T-helper 9 cell (primary cell): Measurements from ENCODE around the gene PRR3.
A peak's percentile ranks its signal among the peaks of the same experiment; 100 is the strongest.

Experiments
- DNase-seq: peaks from one replicate; pipeline ENCODE4 v3.0.0-alpha.2; 2020

Gene PRR3

DNA sequence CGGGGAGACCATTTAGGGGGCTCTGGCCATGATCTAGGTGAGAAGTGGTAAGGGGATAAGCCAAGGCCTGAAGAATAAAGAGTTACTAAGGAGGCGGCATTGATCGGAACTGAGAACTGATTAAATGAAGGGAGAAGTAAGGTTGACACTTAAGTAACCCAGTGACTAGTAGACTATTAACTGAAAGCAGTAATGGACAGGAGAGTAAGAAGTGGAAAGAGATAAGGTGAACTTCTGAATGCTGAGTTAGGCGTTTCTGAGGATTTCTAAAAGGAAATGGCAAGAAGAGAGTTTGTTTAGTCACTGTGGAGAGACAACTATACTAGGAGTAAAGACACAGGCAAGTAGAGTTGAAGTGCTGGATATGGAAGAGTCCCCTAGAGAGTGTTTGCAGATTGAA lies 16.0 kb downstream of the PRR3 start:
- DNase-seq, result no peak

DNA sequence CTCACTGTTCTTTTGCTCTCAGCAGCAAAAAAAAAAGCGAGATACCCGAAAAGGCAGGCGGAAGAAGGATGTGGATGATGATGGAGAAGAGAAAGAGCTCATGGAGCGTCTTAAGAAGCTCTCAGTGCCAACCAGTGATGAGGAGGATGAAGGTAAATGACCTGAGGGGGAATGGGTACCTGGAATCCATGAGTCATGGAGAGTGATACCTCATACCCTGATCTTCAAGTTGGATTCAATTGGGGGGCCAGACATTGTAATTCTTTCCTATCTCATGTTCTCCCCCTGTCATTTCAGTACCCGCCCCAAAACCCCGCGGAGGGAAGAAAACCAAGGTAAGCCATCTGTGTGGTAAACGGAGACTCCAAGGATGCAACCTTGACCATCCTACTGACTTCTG lies 21.0 kb downstream of the PRR3 start:
- DNase-seq, result no peak

DNA sequence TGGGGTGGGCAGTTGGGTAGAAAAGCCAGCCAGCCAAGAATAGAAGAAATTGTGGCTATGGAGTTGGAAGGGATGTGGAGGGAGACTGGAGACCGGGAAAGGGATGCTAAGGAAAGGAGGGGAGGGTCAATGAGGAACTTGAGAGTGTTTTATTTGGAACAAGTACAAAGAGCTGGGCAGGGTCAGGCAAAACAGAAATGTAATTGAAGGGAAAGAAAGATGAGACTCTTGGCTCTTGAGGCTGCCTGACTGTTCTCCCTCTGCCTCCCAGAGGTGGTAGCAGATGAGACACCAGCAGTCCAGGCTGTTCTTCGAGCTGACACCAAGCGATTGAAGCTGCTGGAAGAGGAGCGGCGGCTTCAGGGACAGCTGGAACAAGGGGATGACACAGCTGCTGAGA lies 26.8 kb downstream of the PRR3 start:
- DNase-seq, result no peak

DNA sequence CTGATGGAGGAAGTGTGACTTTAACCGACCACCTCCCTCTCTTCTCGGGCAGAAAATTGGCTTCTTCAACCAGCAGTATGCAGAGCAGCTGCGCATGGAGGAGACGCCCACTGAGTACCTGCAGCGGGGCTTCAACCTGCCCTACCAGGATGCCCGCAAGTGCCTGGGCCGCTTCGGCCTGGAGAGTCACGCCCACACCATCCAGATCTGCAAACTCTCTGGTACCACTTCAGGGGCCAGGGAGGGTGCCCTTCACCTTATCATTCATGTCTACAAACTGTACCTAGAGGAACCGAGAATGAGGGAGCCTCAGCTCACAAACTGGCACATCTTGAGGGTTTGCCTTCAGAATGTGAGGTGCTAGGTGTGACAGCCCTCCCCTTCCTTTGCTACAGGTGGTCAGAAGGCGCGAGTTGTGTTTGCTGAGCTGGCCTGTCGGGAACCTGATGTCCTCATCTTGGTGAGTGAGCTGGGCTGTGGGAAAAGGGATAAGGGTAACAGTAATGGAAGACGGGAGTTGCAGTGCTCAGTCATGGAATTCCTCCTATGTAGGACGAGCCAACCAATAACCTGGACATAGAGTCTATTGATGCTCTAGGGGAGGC lies 32.8 kb downstream of the PRR3 start:
- no peak for DNase-seq

DNA sequence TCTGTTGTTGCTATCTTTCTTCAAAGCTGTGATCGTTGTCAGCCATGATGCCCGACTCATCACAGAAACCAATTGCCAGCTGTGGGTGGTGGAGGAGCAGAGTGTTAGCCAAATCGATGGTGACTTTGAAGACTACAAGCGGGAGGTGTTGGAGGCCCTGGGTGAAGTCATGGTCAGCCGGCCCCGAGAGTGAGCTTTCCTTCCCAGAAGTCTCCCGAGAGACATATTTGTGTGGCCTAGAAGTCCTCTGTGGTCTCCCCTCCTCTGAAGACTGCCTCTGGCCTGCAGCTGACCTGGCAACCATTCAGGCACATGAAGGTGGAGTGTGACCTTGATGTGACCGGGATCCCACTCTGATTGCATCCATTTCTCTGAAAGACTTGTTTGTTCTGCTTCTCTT lies 33.4 kb downstream of the PRR3 start:
- no peak for DNase-seq

DNA sequence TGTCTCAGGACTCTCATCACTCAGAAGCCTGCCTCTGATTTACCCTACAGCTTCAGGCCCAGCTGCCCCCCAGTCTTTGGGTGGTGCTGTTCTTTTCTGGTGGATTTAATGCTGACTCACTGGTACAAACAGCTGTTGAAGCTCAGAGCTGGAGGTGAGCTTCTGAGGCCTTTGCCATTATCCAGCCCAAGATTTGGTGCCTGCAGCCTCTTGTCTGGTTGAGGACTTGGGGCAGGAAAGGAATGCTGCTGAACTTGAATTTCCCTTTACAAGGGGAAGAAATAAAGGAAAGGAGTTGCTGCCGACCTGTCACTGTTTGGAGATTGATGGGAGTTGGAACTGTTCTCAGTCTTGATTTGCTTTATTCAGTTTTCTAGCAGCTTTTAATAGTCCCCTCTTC lies 33.9 kb downstream of the PRR3 start:
- DNase-seq, result no peak

DNA sequence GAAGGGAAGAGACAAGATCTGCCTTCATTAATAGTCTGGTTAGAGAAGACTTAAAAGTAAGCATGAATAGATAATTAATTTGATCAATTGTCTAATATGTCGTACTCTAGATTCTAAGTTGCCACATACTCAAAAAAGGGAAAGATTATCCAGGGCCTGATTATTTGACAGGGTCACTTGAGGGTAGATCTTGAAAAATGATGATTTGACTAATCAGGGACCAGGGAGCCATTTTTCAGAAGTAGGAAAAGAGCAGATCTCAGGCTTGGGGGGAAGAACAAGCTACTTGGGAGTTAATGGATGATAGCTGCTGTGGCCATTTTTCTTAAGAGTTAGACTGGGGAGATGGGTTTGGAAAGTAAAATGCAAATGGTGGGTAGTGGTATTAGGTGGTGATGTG lies 35.2 kb downstream of the PRR3 start:
- no peak for DNase-seq

DNA sequence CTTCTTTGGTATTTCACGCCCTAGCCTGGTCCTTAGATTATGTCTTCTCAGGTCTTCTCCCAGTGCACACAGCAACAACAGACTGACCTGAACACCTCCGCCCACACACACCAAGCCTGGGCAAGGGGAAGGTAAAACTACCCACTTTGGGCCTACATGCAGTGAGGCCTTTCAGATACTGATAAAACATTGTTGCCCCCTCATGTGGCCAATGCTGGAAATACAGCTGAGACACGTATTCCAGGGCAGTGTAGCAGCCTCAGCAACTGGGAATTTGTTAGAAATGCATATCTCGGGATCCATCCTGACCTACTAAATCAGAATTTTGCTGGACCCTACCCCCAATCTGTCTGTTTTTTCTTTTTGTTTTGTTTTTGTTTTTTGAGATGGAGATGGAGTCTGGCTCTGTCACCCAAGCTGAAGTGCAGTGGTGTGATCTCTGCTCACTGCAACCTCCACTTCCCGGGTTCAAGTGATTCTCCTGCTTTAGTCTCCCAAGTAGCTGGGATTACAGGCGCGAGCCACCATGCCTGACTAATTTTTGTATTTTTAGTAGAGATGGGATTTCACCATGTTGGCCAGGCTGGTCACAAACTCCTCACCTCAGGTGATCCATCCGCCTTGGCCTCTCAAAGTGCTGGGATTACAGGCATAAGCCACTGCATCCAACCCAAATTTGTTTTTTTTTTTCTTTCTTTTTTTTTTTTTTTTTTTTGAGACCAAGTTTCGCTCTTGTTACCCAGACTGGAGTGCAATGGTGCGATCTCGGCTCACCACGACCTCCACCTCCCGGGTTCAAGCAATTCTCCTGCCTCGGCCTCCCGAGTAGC lies 40.4 kb downstream of the PRR3 start:
- peak; percentile 82 for DNase-seq

DNA sequence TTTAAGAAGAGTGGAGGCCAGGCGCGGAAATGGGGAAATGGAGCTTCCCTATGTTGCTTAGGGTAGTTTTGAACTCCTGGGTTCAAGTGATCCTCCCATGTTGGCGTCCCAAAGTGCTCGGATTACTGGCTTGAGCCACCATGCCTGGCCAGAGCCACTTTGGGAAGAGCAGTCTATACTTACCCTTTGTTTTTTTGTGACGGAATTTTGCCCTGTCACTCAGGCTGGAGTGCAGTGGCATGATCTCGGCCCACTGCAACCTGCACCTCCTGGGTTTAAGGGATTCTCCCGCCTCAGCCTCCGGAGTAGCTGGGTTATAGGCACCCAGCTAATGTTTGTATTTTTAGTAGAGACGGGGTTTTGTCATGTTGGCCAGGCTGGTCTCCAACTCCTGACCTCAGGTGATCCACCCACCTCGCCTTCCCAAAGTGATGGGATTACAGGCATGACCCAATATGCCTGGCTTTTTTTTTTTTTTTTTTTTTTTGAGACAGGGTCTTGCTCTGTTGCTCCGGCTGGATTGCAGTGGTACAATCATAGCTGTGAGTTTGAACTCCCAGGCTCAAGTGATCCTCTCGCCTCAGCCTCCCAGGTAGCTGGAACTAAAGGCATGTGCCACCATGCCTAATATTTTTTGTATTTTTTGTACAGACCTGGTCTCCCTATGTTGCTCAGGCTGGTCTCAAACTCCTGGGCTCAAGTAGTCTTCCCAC lies 42.0 kb downstream of the PRR3 start:
- no peak for DNase-seq

DNA sequence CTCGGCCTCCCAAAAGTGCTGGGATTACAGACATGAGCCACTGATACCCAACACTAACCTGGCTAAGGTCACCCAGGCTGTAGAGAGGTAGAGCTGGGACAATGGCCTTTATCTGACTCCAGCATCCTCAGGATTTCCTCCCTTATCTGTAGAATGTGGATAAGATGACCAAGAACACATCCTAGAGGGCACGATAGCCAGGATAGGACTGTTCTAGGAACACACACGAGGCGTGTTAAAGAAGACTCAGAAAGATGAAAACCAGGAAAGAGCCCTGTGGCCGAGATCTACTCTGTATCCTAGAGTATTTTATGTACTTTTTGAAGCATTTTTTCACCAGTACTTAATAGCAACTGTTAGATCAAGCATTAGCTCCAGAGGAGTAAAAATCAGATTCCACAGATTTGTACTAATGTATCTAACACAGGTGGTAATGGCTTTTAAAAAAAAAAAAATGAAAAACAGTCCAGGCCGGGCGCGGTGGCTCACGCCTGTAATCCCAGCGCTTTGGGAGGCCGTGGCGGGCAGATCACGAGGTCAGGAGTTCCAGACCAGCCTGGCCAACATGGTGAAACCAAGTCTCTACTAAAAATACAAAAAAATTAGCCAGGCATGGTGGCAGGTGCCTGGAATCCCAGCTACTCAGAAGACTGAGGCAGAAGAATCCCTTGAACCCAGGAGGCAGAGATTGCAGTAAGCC lies 42.7 kb downstream of the PRR3 start:
- no peak for DNase-seq

DNA sequence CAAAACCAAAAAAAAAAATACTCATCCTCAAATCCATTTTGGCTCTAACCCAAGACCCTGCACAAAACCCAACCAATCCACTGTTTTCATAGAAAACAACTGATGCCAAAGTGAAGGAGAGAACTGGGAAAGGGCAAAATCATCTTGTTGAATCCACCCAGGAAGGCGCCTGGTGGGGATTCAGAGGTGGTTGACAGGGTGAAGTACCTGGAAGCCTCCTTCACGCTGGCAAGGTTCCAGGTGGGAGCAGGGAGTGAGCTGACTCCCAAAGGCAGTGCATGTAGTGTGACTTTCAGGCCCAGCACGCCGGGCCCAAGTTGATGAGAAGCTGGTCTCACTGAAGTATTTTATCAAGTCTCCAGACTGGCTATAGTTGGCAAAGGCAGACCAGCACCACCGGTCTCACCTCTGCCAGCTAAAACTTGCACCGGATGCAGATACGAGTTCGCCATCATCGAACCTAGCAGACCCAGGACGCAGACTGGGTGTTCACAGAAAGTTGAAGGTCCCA lies 43.4 kb downstream of the PRR3 start:
- DNase-seq, result no peak

DNA sequence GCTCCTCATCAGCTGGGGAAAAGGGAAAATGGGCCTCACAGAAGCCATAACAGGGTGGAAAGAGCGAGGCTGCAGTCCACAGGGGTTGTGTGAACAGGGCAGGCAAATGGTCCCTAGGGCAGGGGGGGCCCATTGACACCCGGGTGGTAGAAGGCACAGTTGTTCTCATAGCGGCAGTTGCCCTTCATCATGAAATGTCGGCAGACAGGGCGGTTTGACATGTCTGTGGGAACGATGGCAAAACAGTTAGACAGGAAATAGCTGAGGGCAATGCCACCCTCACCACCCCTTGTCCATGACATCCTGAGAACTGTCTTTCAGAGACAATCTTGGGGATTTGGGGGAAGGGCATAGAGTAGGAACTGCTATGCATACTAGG lies 44.3 kb downstream of the PRR3 start:
- no peak for DNase-seq

DNA sequence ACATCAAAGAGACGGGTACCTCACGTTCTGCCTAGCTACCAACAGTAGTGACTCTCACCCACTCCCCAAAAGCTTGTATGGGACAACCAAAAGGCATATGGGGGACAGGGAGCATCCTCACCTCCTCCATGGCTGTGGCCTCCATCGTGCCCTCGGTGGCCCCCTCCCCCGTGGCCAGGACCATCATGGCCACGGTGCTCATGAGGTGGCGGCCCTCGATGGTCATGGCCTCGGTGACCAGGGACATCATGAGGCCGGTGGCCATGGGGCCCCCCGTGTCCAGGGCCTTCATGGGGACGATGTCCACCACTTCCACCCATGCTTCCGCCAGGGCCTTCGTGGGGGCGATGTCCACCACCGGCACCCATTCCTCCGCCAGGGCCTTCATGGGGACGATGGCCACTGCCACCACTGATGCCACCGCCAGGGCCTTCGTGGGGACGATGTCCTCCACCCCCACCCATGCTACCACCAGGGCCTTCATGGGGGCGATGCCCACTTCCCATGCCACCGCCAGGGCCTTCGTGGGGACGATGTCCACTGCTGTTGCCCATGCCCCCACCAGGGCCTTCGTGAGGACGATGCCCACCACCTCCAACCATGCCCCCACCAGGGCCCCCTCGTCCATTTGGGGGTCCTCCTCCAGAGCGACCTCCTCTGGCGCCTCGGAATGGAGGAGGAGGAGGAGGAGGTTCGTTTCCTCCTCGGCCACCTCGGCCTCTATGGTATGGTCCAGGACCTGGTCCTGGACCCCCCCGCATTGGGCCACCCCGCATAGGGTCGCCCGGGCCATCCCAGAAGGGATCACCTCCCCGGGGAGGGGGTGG lies 44.9 kb downstream of the PRR3 start:
- no peak for DNase-seq

DNA sequence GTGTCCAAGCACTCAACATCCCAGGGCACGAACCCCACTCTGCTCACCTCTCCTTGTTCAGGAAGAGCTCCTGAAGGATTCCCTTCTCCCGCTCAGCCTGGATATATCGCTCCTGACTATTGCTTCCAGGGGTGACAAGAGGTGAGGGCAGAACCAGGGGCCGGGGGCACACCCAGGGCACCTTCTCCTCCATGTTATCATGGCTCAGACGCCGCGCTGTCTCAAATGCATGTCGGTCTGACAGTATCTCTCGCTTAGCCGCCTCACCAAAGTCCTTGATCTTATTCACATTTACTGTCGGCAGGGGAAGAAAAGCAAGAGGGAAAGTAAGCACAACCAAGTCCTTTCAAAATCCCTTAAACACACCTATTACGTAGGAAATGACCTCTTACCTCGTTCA lies 46.9 kb downstream of the PRR3 start:
- no peak for DNase-seq

DNA sequence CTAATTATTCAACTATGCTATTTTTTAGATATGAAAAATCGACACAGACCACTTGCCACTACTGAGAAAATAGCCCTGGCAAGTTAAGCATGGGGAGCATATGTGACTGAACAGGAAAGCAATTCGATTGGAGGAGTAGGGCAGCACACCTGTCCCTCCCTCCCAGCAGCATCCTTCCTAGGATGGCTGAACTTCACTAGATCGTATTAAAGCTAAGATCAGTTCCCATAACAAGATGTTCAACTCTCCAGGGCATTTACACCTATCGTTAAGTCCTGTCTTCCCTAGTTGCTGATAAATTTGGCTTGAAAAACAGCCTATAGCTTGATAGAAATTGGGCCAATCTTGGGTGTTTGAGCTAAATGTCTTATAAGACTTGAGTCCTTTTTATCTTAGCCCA lies 53.0 kb downstream of the PRR3 start:
- DNase-seq, result no peak

DNA sequence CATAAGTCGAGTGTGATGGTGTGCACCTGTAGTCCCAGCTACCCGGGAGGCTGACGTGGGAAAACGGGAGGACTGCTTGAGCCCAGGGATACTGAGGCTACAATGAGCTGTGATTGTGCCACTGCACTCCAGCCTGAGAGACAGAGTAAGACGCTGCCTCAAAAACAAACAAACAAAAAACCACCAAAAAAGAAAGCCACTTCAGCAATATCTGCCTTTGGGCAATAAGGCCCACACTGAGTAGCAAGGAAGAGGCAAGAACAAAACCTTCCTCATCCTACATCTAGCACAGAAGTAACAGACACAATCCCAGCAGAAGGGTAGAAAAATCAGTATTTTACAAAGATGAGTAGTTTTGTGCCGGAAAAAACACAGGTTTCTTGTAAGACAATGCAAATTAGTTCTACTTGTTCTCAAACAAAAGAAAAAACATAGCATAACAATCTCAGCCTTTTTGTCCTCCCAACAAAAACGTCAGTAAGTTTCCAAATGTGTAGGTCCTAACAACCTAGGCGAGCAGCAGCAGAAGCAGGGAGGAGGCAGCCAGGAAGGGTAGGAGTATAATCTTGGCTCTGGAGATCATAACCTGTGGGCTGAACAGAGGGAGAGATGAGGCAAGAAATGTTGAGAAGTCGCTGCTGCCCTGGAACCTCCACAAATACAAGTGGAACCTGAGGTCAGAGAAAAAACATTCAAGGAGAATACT lies 54.2 kb downstream of the PRR3 start:
- no peak for DNase-seq

DNA sequence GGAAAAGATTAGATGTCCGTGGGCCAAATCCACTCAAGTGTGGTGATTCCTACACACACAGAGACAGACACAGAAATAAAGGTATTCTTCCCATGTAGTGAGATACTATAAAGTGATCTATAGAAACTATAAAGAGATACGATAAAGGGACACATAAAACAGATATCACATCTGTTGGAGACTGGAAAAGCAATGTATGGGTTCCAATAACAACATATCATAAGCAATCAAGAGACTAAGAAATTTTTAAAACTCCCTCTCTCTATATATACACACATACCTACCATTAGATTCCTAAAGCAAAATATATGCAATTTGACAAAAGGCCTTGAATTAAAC lies 54.7 kb downstream of the PRR3 start:
- DNase-seq, result no peak

DNA sequence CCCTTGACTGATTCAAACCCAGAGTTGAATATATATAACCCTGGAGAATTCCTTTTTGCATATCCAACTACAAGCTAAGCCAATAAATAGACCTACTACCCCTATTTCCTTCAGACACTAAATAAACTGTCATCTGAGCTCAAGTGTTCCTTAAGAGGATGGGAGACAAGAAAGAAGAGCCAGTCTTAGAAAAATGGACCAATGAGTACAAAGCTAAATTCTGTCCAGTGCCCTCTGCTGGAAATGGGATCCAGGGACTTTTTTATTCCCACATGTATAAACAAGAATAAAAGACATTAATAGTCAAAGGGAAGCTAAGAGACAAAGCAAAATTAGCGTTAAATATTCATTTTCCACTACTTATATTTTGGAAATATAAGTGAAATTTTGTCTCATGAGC lies 55.1 kb downstream of the PRR3 start:
- no peak for DNase-seq

DNA sequence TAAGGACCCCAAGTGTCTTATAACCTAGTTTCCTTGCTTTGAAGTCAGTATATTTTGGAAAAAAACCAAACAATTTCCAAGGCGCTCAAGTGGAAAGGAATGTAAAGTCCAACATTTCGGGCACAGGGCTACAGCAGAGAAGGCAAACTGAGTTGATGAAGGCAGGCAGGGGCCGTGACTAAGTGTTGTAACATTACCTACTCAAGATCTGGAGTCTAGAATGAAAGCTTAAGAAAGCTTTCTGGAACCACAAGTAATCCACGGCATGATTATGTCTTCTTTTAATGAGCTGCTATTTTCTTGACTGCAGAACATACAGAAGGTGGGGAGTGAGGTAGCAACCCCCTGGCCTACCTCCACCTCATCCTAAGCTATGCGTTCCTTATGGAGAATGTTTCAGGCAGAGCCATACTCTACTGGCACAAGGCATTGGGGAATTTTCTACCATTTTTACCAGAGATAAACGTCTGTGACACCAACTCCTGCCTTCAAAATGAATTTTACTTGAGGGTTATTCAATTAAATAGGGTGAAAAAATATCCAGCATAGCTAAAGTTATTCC lies 55.7 kb downstream of the PRR3 start:
- DNase-seq, result no peak
